ENCODE data around the gene NXF3.

NXF3 gene

DNA sequence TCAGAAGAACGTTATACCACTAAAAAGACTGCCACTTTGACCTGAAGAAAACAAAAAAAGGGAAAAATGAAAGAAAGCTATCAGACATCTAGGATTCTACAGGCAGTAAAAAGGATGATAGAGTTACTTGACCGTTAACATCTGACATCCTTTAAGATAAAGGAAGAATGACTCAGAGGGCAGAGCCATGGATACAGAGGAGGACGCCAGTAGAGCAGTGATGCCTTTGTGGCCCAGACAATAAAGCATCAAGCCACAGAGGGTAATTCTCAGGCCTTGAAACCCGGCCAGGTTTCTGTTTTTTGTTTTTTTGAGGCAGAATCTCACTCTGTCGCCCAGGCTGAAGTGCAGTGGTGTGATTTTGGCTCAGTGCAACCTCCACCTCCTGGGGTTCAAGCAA lies 19.5 kb downstream of the NXF3 start:
- Histone ChIP-seq H3K36me3 (no peaks in the 10 kb centered on the region), H3K27ac (no peak overlapping the region), H3K4me1 (ENCODE audit: control insufficient read depth in 1 of 2, insufficient read depth in 1 of 2, low read depth in 1 of 2, low read length in 1 of 2) (no peaks in the 10 kb centered on the region), H3K9me3 (no peaks in the 10 kb centered on the region), H3K27me3 (no peaks in the 10 kb centered on the region), H3K4me3 (ENCODE audit: low read depth in 1 of 2, low read length in 1 of 2) (no peak overlapping the region)
- TF ChIP-seq, protein P1, sequence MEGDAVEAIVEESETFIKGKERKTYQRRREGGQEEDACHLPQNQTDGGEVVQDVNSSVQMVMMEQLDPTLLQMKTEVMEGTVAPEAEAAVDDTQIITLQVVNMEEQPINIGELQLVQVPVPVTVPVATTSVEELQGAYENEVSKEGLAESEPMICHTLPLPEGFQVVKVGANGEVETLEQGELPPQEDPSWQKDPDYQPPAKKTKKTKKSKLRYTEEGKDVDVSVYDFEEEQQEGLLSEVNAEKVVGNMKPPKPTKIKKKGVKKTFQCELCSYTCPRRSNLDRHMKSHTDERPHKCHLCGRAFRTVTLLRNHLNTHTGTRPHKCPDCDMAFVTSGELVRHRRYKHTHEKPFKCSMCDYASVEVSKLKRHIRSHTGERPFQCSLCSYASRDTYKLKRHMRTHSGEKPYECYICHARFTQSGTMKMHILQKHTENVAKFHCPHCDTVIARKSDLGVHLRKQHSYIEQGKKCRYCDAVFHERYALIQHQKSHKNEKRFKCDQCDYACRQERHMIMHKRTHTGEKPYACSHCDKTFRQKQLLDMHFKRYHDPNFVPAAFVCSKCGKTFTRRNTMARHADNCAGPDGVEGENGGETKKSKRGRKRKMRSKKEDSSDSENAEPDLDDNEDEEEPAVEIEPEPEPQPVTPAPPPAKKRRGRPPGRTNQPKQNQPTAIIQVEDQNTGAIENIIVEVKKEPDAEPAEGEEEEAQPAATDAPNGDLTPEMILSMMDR (IDR thresholded peaks at IDR 0.05), result no peak

DNA sequence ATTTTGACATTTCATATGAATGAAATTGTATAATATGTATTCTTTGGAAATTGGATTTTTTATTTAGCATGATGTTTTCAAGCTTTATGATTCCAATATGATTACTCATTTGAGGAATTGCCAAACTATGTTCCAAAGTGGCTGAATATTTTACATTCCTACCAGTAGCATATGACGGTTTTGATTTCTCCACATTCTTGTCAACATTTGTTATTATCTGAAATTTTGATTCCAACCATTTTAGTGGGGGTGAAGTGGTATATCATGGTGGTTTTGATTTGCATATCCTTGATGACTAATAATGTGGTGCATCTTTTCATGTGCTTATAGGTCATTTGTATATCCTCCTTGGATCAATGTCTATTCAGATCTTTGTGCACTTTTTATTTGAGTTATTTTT lies 26.3 kb downstream of the NXF3 start:
- Histone ChIP-seq H3K9me3 (no peaks in the 10 kb centered on the region), H3K4me3 (ENCODE audit: low read depth in 1 of 2, low read length in 1 of 2) (no peak overlapping the region), H3K4me1 (ENCODE audit: control insufficient read depth in 1 of 2, insufficient read depth in 1 of 2, low read depth in 1 of 2, low read length in 1 of 2) (no peaks in the 10 kb centered on the region), H3K27ac (no peak overlapping the region), H3K27me3 (peaks cover 30% of the 10 kb centered on the region), H3K36me3 (no peaks in the 10 kb centered on the region)
- TF ChIP-seq, protein P1 (IDR thresholded peaks at IDR 0.05), result no peak

DNA sequence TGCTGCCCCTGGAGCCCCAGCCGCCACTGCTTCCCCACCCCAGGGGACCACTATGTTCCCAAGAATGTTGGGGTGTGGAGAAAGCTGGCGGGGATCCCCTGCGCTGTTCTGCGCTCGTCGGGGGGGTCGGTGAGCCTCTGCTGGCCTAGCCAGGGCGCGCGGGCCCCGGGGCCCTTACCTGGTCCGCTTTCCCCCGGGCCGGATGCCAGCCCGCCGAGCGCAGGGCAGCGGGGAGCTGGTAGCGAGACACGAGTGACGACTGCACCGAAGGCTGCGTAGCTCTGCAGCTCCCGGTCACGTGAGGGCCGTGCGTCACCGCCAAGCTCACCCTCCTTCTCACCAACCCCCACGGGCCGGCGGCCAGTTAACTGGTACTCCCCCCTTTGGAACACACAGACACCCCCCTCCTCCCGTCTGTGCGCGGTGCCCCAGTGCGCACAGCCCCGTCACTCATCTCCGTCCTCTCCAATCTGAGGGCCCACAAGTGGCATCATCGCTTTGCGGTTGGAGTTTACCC lies 29.0 kb downstream of the NXF3 start, which contains the start of gene BEX1:
TSS of gene BEX1 (minus strand) at position 254 of the 517 bp plus-strand sequence. CDS start 897 bp downstream, outside the sequence.
- peak within 1 kb of the TSS in 1 of 2 experiments; percentile 10 for H3K4me3 ChIP-seq (ENCODE audit: low read depth in 1 of 2, low read length in 1 of 2)
- peaks cover 30% of the 10 kb centered on the region for H3K27me3 ChIP-seq

DNA sequence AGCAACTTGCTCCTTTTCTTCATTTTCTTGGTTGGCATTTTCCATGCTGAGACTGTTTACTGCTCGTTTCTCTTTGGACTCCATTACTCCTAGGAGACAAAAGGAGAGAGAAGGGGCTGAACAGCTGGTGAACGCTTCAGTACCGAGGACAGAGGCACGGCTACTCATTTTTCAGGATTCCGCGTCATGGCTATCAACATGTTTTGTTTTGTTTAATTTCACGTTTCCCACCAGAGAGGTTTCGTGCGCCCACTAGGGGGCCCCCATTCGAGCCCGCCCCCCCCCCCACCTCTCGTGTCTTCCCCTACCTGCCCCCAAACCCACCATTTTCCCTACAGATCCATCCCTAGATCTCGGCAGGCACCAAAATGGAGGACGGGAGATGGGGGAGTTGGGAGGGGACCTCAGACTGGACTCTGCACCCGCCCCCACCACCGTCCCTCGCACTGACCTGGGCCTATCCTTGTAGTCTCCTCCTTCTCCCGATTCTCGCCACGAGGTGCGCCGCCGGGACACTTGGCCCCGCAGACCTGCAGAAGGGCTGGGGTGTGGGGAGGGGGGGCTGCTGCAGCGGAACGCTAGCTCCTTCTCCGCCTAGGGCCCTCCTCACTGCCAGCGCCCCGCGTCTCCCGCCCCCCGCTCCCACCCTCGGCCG lies 29.6 kb downstream of the NXF3 start:
- TF ChIP-seq, protein P1 (IDR thresholded peaks at IDR 0.05), result no peak
- Histone ChIP-seq H3K4me1 (ENCODE audit: control insufficient read depth in 1 of 2, insufficient read depth in 1 of 2, low read depth in 1 of 2, low read length in 1 of 2) (no peaks in the 10 kb centered on the region), H3K27me3 (peaks cover 30% of the 10 kb centered on the region), H3K27ac (no peak overlapping the region), H3K4me3 (ENCODE audit: low read depth in 1 of 2, low read length in 1 of 2) (peak overlapping the region in 1 of 2 experiments; percentile 10), H3K36me3 (no peaks in the 10 kb centered on the region), H3K9me3 (no peaks in the 10 kb centered on the region)

More for the DNA sequence above, 29.0 kb downstream of the NXF3 start, which contains the start of gene BEX1:
- H3K9me3 ChIP-seq, result no peaks in the 10 kb centered on the region
- H3K36me3 ChIP-seq, result no peaks in the 10 kb centered on the region
- TF ChIP-seq, protein P1 (IDR thresholded peaks at IDR 0.05), result no peak
- no peak within 1 kb of the TSS for H3K27ac ChIP-seq
- H3K4me1 ChIP-seq (ENCODE audit: control insufficient read depth in 1 of 2, insufficient read depth in 1 of 2, low read depth in 1 of 2, low read length in 1 of 2), result no peaks in the 10 kb centered on the region

DNA sequence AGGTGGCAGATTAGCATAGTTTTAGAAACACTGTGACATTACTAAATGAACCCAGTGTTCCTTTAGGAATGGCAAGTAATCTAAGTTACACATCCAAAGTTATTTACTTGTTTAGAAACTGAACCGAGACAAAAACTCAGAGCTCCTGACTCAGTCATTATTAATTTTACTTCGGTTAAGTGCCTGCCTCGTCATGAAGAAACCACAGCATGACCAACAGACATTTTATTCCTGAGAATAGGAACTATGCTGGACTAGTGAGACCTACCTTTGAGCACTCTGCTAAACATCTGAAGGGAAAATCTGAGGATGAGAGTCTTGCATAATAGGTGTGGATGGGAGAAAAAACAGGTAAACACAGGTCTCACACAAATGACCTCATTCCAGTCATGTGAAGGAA lies 31.5 kb downstream of the NXF3 start:
- Histone ChIP-seq H3K27me3 (peaks cover 30% of the 10 kb centered on the region), H3K4me1 (ENCODE audit: control insufficient read depth in 1 of 2, insufficient read depth in 1 of 2, low read depth in 1 of 2, low read length in 1 of 2) (no peaks in the 10 kb centered on the region), H3K27ac (no peak overlapping the region), H3K4me3 (ENCODE audit: low read depth in 1 of 2, low read length in 1 of 2) (no peak overlapping the region), H3K9me3 (no peaks in the 10 kb centered on the region), H3K36me3 (no peaks in the 10 kb centered on the region)
- TF ChIP-seq, protein P1 (IDR thresholded peaks at IDR 0.05), result no peak

Measured in neutrophil (primary cell).